HepG2 (cell line): ENCODE data around the gene COLGALT1. TPM values are rescaled to one million over a fixed set of nuclear protein-coding genes. Genes with fewer than 3 reads are reported as not detected.

ENCODE experiments used
- ATAC-seq: fragments of 200-7000 bp; cut with Tn5 transposase; 3 replicates; pipeline ENCODE4 v1.9.1; 2020; ENCODE audit warnings: mild to moderate bottlenecking, moderate library complexity
- BruUV-seq: library from RNA; stranded (reverse); fragments of 400-500 nt; replicated peaks from 2 replicates; lab custom pipeline; 2021; lab: Mats Ljungman, UMichigan
- CTCF ChIA-PET: fragments of 300-600 bp; formaldehyde crosslinking; extraction: SDS; loops from one replicate; lab custom pipeline; 2021; ENCODE audit warnings: low total read pairs, inconsistent platforms, low intra/inter-chr PET ratio; lab: Yijun Ruan, JAX
- POLR2A ChIA-PET: fragments of 350-600 bp; sonication (Branson Sonifier 250); formaldehyde crosslinking; loops from one replicate; lab custom pipeline; 2020; ENCODE audit warnings: antibody characterized with exemption, inconsistent platforms; lab: Yijun Ruan, JAX
- DNase-seq: peaks from one replicate; pipeline ENCODE4 v3.0.0-alpha.2; 2015; ENCODE audit warnings: low spot score
- FAIRE-seq: peaks from 3 replicates; lab custom pipeline; 2011; peaks lifted over from hg19 to GRCh38; lab: Jason Lieb, UNC
- H2AFZ ChIP-seq: one replicate; pipeline ENCODE4 v1.6.1; 2011; ENCODE audit warnings: low read length, inconsistent platforms
- H3K27ac ChIP-seq: fragments of 300-600 bp; 3 replicates; pipeline ENCODE4 v1.8.0; 2011; ENCODE audit warnings: mixed run types, mild to moderate bottlenecking, mixed read lengths, low read length, inconsistent platforms; ENCODE audit not compliant: insufficient read depth; ENCODE audit errors: extremely low read length
- H3K27me3 ChIP-seq, 2 experiments: fragments of 200-600 bp in 1 of 2; 2 replicates in 1 of 2; 3 replicates in 1 of 2; pipeline versions ENCODE4 v1.6.0 to v1.8.0; 2011; ENCODE audit warnings: low read length in 2 of 2, mild to moderate bottlenecking in 2 of 2, moderate library complexity in 2 of 2, inconsistent platforms in 1 of 2; ENCODE audit not compliant: insufficient read depth in 2 of 2, control insufficient read depth in 1 of 2
- H3K36me3 ChIP-seq, 2 experiments: fragments of 200-600 bp in 1 of 2; replicated peaks in 1 of 2; 2 replicates in 1 of 2; 3 replicates in 1 of 2; pipeline versions ENCODE4 v1.5.1 to v1.8.0; 2011; ENCODE audit warnings: low read length in 2 of 2, inconsistent platforms in 1 of 2; ENCODE audit not compliant: insufficient read depth in 2 of 2, control insufficient read depth in 1 of 2
- H3K4me1 ChIP-seq: 2 replicates; pipeline ENCODE4 v1.5.1; 2012; ENCODE audit warnings: low read length, inconsistent platforms; ENCODE audit not compliant: insufficient read depth
- H3K4me2 ChIP-seq: 2 replicates; pipeline ENCODE4 v1.6.0; 2011; ENCODE audit warnings: low read depth, low read length, inconsistent platforms
- H3K4me3 ChIP-seq, 3 experiments: fragments of 200-600 bp in 1 of 3; sonication (generic), shearing (Covaris generic) in 1 of 3; replicated peaks in 1 of 3; 2 replicates each; pipeline ENCODE4 v1.5.1; 2011 to 2016; ENCODE audit warnings: low read length in 3 of 3, inconsistent platforms in 2 of 3, low read depth in 2 of 3, mild to moderate bottlenecking in 2 of 3, control low read depth in 1 of 3, mixed read lengths in 1 of 3; ENCODE audit not compliant: insufficient read depth in 1 of 3
- H3K79me2 ChIP-seq: one replicate; pipeline ENCODE4 v1.6.1; 2011; ENCODE audit warnings: low read length, inconsistent platforms; ENCODE audit not compliant: insufficient read depth
- H3K9ac ChIP-seq: 2 replicates; pipeline ENCODE4 v1.6.0; 2011; ENCODE audit warnings: mild to moderate bottlenecking, low read depth, low read length, inconsistent platforms; ENCODE audit not compliant: insufficient read depth
- H3K9me3 ChIP-seq: 2 replicates; pipeline ENCODE4 v1.5.1; 2012; ENCODE audit warnings: mild to moderate bottlenecking, low read length
- H4K20me1 ChIP-seq: 2 replicates; pipeline ENCODE4 v1.6.0; 2011; ENCODE audit warnings: inconsistent platforms, mild to moderate bottlenecking, low read length, moderate library complexity; ENCODE audit not compliant: insufficient read depth
- DNMT3B ChIP-seq: conservative IDR thresholded peaks from 2 replicates; pipeline ENCODE4 v1.6.1; 2016; ENCODE audit warnings: missing biosample characterization, control low read depth
- ETV5 ChIP-seq: IDR thresholded peaks from 2 replicates; pipeline ENCODE4 v1.6.1; 2018; ENCODE audit warnings: missing biosample characterization, missing genetic modification reagents, inconsistent platforms, borderline replicate concordance
- FOXP1 ChIP-seq, 2 experiments: fragments of 450-650 bp in 1 of 2; IDR thresholded peaks; 2 replicates each; pipeline ENCODE4 v1.6.1; 2017 to 2018; ENCODE audit warnings: antibody characterized with exemption in 1 of 2
- NFYC ChIP-seq: IDR thresholded peaks from 2 replicates; pipeline ENCODE4 v1.6.1; 2016; ENCODE audit warnings: missing genetic modification reagents, missing compliant biosample characterization
- RNF2 ChIP-seq: fragments of 450-650 bp; conservative IDR thresholded peaks from 2 replicates; pipeline ENCODE4 v1.6.1; 2016; ENCODE audit warnings: low read depth
- SRSF4 ChIP-seq: fragments of 200-400 bp; formaldehyde crosslinking; IDR thresholded peaks from one replicate; pipeline ENCODE4 v1.6.1; 2018; ENCODE audit warnings: mild to moderate bottlenecking, low read depth, low read length, moderate library complexity; ENCODE audit not compliant: poor library complexity, severe bottlenecking
- TCF12 ChIP-seq, 2 experiments: fragments of 450-650 bp in 1 of 2; sonication (generic) in 1 of 2; formaldehyde crosslinking in 1 of 2; IDR thresholded peaks; 2 replicates each; pipeline versions ENCODE4 v1.6.1 to v1.8.0; 2017 to 2022; ENCODE audit warnings: antibody characterized with exemption in 1 of 2, mild to moderate bottlenecking in 1 of 2, missing genetic modification reagents in 1 of 2, moderate library complexity in 1 of 2
- TOPORS ChIP-seq: sonication (generic); formaldehyde crosslinking; IDR thresholded peaks from 2 replicates; pipeline ENCODE4 v1.8.0; 2023; ENCODE audit warnings: mild to moderate bottlenecking, missing genetic modification reagents
- YEATS2 ChIP-seq: sonication (generic); formaldehyde crosslinking; IDR thresholded peaks from 2 replicates; pipeline ENCODE4 v1.4.0; 2020; ENCODE audit warnings: missing genetic modification reagents, borderline replicate concordance
- ZNF670 ChIP-seq: sonication (generic); formaldehyde crosslinking; IDR thresholded peaks from 2 replicates; pipeline ENCODE4 v1.8.0; 2022; ENCODE audit warnings: mild to moderate bottlenecking, missing genetic modification reagents, borderline replicate concordance
- ZSCAN22 ChIP-seq: sonication (generic); formaldehyde crosslinking; IDR thresholded peaks from 2 replicates; pipeline ENCODE4 v1.4.0; 2020; ENCODE audit warnings: mild to moderate bottlenecking, missing genetic modification reagents
- whole genome bisulfite sequencing: methylation state at CpG from one replicate; pipeline ENCODE4 v1.1.6; 2017; ENCODE audit warnings: low lambda C conversion rate; 5-methylcytosine and 5-hydroxymethylcytosine counted together
- in situ Hi-C: cut with HindIII; loops from 2 replicates; pipeline ENCODE4 v1.10.0; 2017; ENCODE audit warnings: low pct_unique_long_range_greater_than_20kb; ENCODE audit not compliant: extremely low pct_ligation_motif_present
- intact Hi-C: fragments of 100-400 bp; cut with micrococcal nuclease; formaldehyde crosslinking; loops from one replicate; pipeline ENCODE4 v1.10.0; 2022; ENCODE audit not compliant: unreplicated experiment
- polyA plus RNA-seq, 8 experiments: library from polyadenylated mRNA; depleted of rRNA in 3 of 8; stranded (reverse) in 7 of 8; unstranded in 1 of 8; fragments of >200 nt; fragmentation: Illumina TruSeq in 4 of 8; extraction: Trizol in 4 of 8; gene quantifications; 2 replicates each; pipeline versions ENCODE4 v1.2.1 to v1.2.3, GENCODE V29; 2011 to 2016; ENCODE audit warnings: low read depth in 4 of 8, missing spikeins in 1 of 8, mixed read lengths in 1 of 8; ENCODE audit not compliant: insufficient read depth in 1 of 8
- total RNA-seq, 5 experiments: library from RNA; depleted of rRNA; stranded (reverse); fragments of >200 nt; fragmentation: Illumina TruSeq; extraction: Trizol; gene quantifications; 2 replicates each; pipeline ENCODE4 v1.2.3, GENCODE V29; 2016; ENCODE audit warnings: low read depth in 1 of 5
- TF ChIP-seq, protein P1 (sequence below): fragments of 450-650 bp; IDR thresholded peaks from 2 replicates; pipeline ENCODE4 v1.6.1; 2017; ENCODE audit warnings: mild to moderate bottlenecking

Gene COLGALT1
- total and polyA plus RNA-seq, 2 of the 13 experiments (the other 11 are each of a cell fraction or from before 2014, with no cell fraction given): 58.0 to 211 TPM

DNA sequence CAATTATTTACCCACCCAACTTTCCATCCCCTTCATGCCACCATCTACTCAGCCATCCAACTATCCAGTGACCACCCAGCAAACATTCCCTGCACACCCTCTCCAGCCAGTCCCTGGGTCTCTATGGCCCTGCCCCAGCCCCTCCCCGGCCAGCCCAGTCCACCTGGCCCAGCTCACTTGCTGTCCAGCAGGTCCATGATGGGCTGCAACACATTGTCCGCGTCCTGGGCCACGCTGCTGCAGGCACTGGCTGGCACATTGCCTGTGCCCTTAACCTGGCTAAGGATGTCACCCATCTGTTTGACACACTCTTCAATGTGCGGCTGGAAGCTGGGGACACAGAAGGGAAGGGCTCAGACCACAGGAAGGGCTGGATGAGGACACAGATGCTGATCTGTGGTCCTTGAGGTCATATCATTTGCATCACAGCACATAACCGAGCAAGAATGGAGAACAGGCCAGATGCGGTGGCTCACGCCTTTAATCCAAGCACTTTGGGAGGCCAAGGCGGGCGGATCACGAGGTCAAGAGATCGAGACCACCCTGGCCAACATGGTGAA, 71.1 kb downstream of the COLGALT1 start:
- in situ Hi-C loops: no loop called here
- Histone ChIP-seq H3K27ac (no peak overlapping the region), H3K27me3 (peaks cover 0 to 6% of the 10 kb centered on the region in 2 experiments; a peak in 1 of 5 replicates), H3K4me3 (no peak overlapping the region), H3K4me2 (no peak overlapping the region), H3K36me3 (no peaks in the 10 kb centered on the region), H4K20me1 (no peaks in the 10 kb centered on the region), H3K4me1 (no peaks in the 10 kb centered on the region), H3K79me2 (no peaks in the 10 kb centered on the region), H3K9me3 (no peaks in the 10 kb centered on the region), H2AFZ (no peak overlapping the region), H3K9ac (no peak overlapping the region)
- POLR2A ChIA-PET: no interaction called here
- DNase-seq (no peak), FAIRE-seq (no peak), ATAC-seq (no peak)
- WGBS: 41% methylated on average over 11 of the region's 12 CpGs
- CTCF ChIA-PET: no interaction called here
- BruUV-seq: no TSS peak
- intact Hi-C loops: no loop called here
- TF ChIP-seq YEATS2 (CRISPR knock-in tag): no peak
- TF ChIP-seq TCF12 (IDR thresholded peaks at IDR 0.05): no peak
- no peak for TF ChIP-seq TCF12 (CRISPR knock-in tag; IDR thresholded peaks at IDR 0.05)
- no peak for TF ChIP-seq ZNF670
- no peak for TF ChIP-seq SRSF4
- TF ChIP-seq ETV5: no peak
- TF ChIP-seq FOXP1 (IDR thresholded peaks at IDR 0.05): no peak
- TF ChIP-seq FOXP1 (CRISPR knock-in tag; IDR thresholded peaks at IDR 0.05): no peak
- TF ChIP-seq TOPORS: no peak
- no peak for TF ChIP-seq DNMT3B (CRISPR knock-in tag)
- TF ChIP-seq, protein P1, sequence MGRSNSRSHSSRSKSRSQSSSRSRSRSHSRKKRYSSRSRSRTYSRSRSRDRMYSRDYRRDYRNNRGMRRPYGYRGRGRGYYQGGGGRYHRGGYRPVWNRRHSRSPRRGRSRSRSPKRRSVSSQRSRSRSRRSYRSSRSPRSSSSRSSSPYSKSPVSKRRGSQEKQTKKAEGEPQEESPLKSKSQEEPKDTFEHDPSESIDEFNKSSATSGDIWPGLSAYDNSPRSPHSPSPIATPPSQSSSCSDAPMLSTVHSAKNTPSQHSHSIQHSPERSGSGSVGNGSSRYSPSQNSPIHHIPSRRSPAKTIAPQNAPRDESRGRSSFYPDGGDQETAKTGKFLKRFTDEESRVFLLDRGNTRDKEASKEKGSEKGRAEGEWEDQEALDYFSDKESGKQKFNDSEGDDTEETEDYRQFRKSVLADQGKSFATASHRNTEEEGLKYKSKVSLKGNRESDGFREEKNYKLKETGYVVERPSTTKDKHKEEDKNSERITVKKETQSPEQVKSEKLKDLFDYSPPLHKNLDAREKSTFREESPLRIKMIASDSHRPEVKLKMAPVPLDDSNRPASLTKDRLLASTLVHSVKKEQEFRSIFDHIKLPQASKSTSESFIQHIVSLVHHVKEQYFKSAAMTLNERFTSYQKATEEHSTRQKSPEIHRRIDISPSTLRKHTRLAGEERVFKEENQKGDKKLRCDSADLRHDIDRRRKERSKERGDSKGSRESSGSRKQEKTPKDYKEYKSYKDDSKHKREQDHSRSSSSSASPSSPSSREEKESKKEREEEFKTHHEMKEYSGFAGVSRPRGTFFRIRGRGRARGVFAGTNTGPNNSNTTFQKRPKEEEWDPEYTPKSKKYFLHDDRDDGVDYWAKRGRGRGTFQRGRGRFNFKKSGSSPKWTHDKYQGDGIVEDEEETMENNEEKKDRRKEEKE: no peak
- no peak for TF ChIP-seq NFYC (CRISPR knock-in tag)
- no peak for TF ChIP-seq RNF2
- no peak for TF ChIP-seq ZSCAN22 (CRISPR knock-in tag)
